Measurements from ENCODE around the gene NUTM2G. TPM values are rescaled to one million over a fixed set of nuclear protein-coding genes. Genes with fewer than 3 reads are reported as not detected.
"Not testable (repeated sequence)": the region's sequence is repeated elsewhere in the genome, so short reads cannot be mapped to it uniquely, and the experiment has no call there.

Gene NUTM2G
- total RNA-seq, 4 donors from 2014 or later: not detected

DNA sequence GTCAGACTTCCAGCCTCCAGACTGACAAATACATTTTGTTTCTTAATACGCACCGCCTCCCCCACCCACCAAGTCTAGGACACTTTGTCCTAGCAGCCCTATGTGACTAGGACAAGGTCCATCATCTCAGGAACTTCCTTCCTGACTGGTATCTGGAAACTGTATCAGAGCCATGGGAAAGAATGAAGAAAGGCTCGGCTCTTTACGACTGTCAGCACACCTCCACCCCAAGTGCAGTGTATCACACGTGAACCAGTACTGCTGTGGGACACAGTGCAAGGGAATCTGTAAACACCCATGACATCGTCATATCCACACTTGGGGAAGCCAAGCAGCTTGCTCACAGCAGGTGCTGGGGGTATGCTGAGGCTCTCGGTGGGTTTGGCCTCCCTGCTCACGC is 13.0 kb downstream of the NUTM2G start:
- H3K9me3 ChIP-seq; H3K27ac ChIP-seq (replicated peaks in 1 of 4); H3K36me3 ChIP-seq; DNase-seq (ENCODE audit: extremely low spot score); intact Hi-C loops (cut with DNase I); H3K4me1 ChIP-seq; H3K4me3 ChIP-seq; H3K27me3 ChIP-seq: not testable (repeated sequence)
- no CpG with 5 or more reads among the region's 8 CpGs for WGBS

DNA sequence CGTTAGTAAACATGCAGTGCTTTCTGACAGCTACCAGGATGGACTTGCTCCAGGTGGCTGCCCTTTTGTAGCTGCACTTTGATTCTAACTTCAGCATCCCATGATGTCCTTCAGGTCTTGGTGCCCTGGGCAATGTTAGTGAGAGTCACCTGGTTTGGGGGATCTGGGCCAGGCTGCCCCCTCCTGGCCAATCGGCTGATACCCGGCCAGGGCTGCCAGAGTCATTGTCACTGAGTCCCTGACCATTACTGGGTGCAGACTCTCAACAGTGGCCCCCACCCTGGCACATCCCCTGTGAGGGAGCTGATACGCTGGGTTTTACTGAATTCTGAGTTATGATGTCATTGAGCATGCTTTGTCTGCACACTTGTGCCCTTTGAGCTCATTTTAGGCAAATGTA is 13.5 kb downstream of the NUTM2G start:
- H3K27me3 ChIP-seq; H3K27ac ChIP-seq (replicated peaks in 1 of 4); H3K9me3 ChIP-seq; H3K4me1 ChIP-seq; intact Hi-C loops (cut with DNase I); H3K36me3 ChIP-seq; H3K4me3 ChIP-seq; DNase-seq (ENCODE audit: extremely low spot score): not testable (repeated sequence)
- WGBS: no CpG with 5 or more reads among the region's 4 CpGs

DNA sequence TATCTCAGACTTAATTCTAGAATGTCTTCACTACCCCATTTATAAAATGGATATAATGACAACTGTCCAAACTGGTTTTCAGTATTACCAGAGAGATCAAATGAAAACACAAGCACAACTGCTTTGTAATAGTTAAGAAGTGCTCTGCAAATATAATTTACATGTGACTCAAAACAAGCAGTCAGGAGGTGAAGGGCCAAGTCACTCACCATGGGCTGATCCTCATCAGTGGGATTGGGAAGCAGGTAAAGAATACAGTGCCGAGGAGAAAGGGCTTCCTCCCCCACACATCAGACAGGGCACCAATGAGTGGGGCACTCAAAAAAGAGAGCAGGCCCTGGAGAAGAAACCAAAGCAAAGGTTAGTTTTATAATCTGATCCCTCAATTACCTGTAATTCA is 20.7 kb downstream of the NUTM2G start:
- H3K27ac ChIP-seq (replicated peaks in 1 of 4); H3K4me1 ChIP-seq; intact Hi-C loops (cut with DNase I); H3K27me3 ChIP-seq; H3K36me3 ChIP-seq; H3K4me3 ChIP-seq; H3K9me3 ChIP-seq; DNase-seq (ENCODE audit: extremely low spot score): not testable (repeated sequence)
- WGBS: 90% methylated on average over 1 of the region's 1 CpG

DNA sequence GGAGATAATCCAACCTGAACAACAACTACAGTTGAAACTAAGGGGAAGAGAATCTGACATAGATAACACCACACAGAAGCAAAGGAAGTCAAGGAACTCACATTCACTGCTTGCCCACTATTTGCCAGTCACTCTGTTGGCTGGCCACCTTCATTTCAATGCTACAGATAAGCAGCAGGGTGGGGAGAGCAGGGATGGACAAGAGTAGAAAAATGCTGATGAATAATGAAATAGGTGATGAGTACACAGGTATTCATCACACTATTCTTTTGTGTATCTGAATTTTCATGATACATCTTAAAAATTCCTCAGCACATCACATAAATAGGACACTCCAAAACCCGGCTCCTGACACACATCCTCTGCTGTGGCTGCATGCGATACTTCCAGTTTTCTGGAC is 21.9 kb downstream of the NUTM2G start:
- H3K4me1 ChIP-seq; H3K27me3 ChIP-seq; intact Hi-C loops (cut with DNase I); H3K27ac ChIP-seq (replicated peaks in 1 of 4); H3K4me3 ChIP-seq; H3K9me3 ChIP-seq; DNase-seq (ENCODE audit: extremely low spot score): not testable (repeated sequence)
- H3K36me3 ChIP-seq: peaks cover 0 to 19% (median 4%) of the 10 kb centered on the region in 4 donors
- no CpG with 5 or more reads among the region's 2 CpGs for WGBS

DNA sequence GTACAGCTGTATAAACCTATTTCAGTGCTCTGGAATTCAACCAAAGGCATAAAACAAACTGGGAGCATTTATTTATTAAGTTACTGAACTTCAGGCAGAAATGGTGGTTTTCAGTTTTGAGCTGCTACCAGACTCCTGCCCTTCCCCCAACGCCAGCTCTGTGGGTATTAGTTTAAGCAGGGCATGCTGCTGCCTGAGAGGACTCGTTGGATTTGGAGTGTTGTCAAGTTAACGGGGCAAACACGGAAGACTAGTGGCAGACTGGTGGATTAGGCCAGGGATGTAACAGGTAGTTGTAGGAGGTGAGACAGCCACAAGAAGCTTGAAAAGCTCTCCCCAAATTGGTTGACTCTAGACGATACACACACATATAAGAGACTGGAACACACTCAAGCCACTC is 38.9 kb downstream of the NUTM2G start:
- H3K9me3 ChIP-seq: not testable (repeated sequence)

DNA sequence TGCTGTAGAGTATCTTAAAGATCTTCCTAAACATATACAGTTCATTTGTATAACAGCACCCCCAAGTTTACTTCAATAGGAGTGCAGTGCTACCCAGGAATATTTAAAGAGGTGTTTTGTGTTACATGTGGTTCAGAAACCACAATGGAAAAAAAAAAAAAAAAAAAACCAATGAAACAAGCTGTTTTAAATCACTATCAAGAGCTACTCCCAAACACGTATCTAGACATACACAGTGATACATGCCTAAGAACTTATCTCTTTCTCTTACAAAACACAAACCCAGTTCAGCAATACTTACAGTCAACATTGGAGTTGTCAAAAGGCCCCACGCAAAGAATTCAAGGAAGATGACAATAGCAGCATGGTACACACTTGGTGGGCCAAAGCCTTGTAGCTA is 43.9 kb downstream of the NUTM2G start:
- DNase-seq (ENCODE audit: extremely low spot score); H3K27me3 ChIP-seq; H3K9me3 ChIP-seq; H3K4me1 ChIP-seq; intact Hi-C loops (cut with DNase I); H3K4me3 ChIP-seq; H3K27ac ChIP-seq (replicated peaks in 1 of 4): not testable (repeated sequence)
- WGBS: 89% methylated on average over 2 of the region's 2 CpGs
- peaks cover 0 to 11% (median 4%) of the 10 kb centered on the region in 4 donors for H3K36me3 ChIP-seq

More for the DNA sequence above, 38.9 kb downstream of the NUTM2G start:
- DNase-seq (ENCODE audit: extremely low spot score); H3K4me1 ChIP-seq; H3K4me3 ChIP-seq; H3K27ac ChIP-seq (replicated peaks in 1 of 4); intact Hi-C loops (cut with DNase I); H3K27me3 ChIP-seq: not testable (repeated sequence)
- peaks cover 0 to 11% (median 4%) of the 10 kb centered on the region in 4 donors for H3K36me3 ChIP-seq
- 83% methylated on average over 5 of the region's 5 CpGs for WGBS

DNA sequence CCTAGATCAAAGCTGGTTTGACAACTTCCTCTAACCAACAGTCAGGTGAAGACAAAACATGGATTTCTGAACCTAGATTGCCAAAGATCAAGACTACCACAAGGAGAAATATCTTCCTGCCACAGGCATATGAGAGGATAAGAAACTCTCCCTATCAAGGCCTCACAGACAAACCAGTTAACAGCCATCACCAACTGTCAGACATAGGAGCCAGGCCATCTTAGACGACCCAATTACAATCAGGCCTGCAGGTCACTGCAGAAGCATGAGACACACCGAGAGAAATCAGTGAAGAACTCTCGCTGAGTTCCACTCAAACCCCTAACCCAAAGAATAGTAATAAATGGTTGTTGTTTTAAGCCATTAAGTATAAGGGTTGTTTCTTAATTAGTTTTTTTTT is 45.4 kb downstream of the NUTM2G start:
- H3K9me3 ChIP-seq; intact Hi-C loops (cut with DNase I); H3K27me3 ChIP-seq; H3K4me1 ChIP-seq; H3K27ac ChIP-seq (replicated peaks in 1 of 4); DNase-seq (ENCODE audit: extremely low spot score); H3K4me3 ChIP-seq: not testable (repeated sequence)
- peaks cover 0 to 11% (median 4%) of the 10 kb centered on the region in 4 donors for H3K36me3 ChIP-seq
- WGBS: 94% methylated on average over 3 of the region's 3 CpGs

DNA sequence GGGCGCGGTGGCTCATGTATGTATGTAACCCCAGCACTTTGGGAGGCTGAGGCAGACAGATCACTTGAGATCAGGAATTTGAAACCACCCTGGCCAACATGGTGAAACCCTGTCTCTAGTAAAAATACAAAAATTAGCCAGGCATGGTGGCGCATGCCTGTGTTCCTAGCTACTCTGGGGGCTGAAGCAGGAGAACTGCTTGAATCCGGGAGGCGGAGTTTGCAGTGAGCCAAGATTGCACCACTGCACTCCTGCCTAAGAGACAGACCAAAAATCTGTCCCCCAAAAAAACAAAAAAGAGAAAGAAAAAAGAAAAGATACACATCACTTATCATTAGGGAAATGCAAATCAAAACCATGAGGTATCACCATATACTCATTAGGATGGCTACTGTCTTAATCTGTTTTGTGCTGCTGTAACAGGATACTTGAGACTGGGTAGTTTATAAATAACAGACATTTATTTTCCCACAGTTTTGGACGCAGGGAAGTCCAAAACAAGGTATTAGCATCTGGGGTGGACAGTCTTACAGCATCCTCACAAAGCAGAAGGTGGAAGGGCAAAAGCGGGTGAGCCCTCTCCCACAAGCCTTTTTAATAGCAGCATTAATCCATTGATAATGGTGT is 55.0 kb downstream of the NUTM2G start:
- H3K4me3 ChIP-seq; H3K27me3 ChIP-seq; DNase-seq (ENCODE audit: extremely low spot score); H3K27ac ChIP-seq (replicated peaks in 1 of 4); H3K9me3 ChIP-seq; H3K36me3 ChIP-seq; H3K4me1 ChIP-seq; intact Hi-C loops (cut with DNase I): not testable (repeated sequence)
- 92% methylated on average over 7 of the region's 7 CpGs for WGBS

DNA sequence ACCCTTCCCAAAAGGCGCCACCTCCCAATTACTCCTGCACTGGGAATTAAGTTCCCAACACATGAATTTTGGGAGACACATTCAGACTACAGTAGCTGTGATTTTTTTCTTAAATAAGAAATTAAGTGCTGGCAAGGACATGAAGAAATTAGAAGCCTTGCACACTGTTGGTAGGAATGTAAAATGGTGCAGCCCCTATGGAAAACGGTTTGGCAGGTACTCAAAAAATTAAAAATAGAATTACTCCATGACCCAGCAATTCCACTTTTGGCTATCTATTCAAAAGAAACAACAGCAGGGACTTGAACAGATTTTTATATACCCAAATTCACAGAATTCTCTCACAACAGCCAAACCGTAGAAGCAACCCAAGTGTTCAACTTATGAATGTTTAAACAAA is 55.5 kb downstream of the NUTM2G start:
- H3K4me1 ChIP-seq; intact Hi-C loops (cut with DNase I); DNase-seq (ENCODE audit: extremely low spot score); H3K27me3 ChIP-seq; H3K36me3 ChIP-seq; H3K27ac ChIP-seq (replicated peaks in 1 of 4); H3K4me3 ChIP-seq; H3K9me3 ChIP-seq: not testable (repeated sequence)
- WGBS: 72% methylated on average over 3 of the region's 3 CpGs

DNA sequence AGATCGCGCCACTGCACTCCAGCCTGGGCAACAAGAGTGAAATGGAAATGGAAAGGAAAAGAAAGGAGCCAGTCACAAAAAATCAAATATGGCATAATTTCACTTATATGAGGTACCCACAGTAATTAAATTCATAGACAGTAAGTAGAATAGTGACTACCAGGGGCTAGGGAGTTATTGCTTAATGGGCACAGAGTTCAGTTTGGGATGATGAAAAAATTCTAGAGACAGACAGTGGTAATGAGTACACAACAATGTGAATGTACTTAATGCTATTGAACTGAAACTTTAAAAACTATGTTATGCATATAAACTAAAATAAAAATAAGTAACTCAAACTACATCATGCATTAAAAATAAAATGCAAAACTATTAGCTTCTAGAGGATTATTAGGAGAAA is 56.2 kb downstream of the NUTM2G start:
- DNase-seq (ENCODE audit: extremely low spot score); H3K27me3 ChIP-seq; intact Hi-C loops (cut with DNase I); H3K27ac ChIP-seq (replicated peaks in 1 of 4); H3K4me1 ChIP-seq; H3K36me3 ChIP-seq; H3K4me3 ChIP-seq; H3K9me3 ChIP-seq: not testable (repeated sequence)
- WGBS: 96% methylated on average over 2 of the region's 2 CpGs

Other genes with a start within 250 kb of the NUTM2G start
- 10 to 100 TPM; 11.4 to 15.6 (median 13.3) TPM for gene ZNF510, start 150.8 kb upstream of the NUTM2G start, total RNA-seq
- 10 to 100 TPM in 1 of 4 donors, 1 to 10 TPM in 3; 5.8 to 17.0 (median 7.5) TPM for gene ZNF782, start 74.3 kb upstream of the NUTM2G start, total RNA-seq
- gene CTSV, start 110.3 kb downstream of the NUTM2G start, total RNA-seq: not detected